ENCODE results near the gene TNF. TPM values are rescaled to one million over a fixed set of nuclear protein-coding genes. Genes with fewer than 3 reads are reported as not detected.

Gene TNF
- total and polyA plus RNA-seq, 12 donors, result 0.22 to 3.2 (median 1.0) TPM; not detected in 1

DNA sequence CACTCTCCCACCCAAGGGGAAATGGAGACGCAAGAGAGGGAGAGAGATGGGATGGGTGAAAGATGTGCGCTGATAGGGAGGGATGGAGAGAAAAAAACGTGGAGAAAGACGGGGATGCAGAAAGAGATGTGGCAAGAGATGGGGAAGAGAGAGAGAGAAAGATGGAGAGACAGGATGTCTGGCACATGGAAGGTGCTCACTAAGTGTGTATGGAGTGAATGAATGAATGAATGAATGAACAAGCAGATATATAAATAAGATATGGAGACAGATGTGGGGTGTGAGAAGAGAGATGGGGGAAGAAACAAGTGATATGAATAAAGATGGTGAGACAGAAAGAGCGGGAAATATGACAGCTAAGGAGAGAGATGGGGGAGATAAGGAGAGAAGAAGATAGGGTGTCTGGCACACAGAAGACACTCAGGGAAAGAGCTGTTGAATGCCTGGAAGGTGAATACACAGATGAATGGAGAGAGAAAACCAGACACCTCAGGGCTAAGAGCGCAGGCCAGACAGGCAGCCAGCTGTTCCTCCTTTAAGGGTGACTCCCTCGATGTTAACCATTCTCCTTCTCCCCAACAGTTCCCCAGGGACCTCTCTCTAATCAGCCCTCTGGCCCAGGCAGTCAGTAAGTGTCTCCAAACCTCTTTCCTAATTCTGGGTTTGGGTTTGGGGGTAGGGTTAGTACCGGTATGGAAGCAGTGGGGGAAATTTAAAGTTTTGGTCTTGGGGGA lies 754 bp downstream of the TNF start:
- DNase-seq, result no peak
- H3K9me3 ChIP-seq (replicated peaks in 1 of 3), result no peaks in the 10 kb centered on the region
- no peaks in the 10 kb centered on the region for H3K27me3 ChIP-seq
- no peak for TF ChIP-seq POLR2A (IDR thresholded peaks at IDR 0.05)
- TF ChIP-seq, protein P1, sequence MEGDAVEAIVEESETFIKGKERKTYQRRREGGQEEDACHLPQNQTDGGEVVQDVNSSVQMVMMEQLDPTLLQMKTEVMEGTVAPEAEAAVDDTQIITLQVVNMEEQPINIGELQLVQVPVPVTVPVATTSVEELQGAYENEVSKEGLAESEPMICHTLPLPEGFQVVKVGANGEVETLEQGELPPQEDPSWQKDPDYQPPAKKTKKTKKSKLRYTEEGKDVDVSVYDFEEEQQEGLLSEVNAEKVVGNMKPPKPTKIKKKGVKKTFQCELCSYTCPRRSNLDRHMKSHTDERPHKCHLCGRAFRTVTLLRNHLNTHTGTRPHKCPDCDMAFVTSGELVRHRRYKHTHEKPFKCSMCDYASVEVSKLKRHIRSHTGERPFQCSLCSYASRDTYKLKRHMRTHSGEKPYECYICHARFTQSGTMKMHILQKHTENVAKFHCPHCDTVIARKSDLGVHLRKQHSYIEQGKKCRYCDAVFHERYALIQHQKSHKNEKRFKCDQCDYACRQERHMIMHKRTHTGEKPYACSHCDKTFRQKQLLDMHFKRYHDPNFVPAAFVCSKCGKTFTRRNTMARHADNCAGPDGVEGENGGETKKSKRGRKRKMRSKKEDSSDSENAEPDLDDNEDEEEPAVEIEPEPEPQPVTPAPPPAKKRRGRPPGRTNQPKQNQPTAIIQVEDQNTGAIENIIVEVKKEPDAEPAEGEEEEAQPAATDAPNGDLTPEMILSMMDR (IDR thresholded peaks at IDR 0.05), result no peak
- peak overlapping the region in 1 of 5 donors; percentile 65 for H3K27ac ChIP-seq
- peak overlapping the region in 1 of 4 donors; percentile 47 for H3K4me3 ChIP-seq
- no peaks in the 10 kb centered on the region for H3K36me3 ChIP-seq (replicated peaks in 1 of 2)
- 64 to 71% (median 68%) methylated on average over 8 of the region's 8 CpGs for WGBS, 4 donors
- peaks cover 0 to 4% of the 10 kb centered on the region in 2 donors for H3K4me1 ChIP-seq (replicated peaks in 1 of 2)
- intact Hi-C loops (cut with DNase I), result no loop called here

GRCh38 chr6:31576897-31577578 lies 1.7 kb downstream of the TNF start:
- H3K27ac ChIP-seq, result no peak overlapping the region
- TF ChIP-seq, protein P1 (IDR thresholded peaks at IDR 0.05), result no peak
- no peak for TF ChIP-seq POLR2A (IDR thresholded peaks at IDR 0.05)
- H3K36me3 ChIP-seq (replicated peaks in 1 of 2), result no peaks in the 10 kb centered on the region
- no peak for DNase-seq
- H3K9me3 ChIP-seq (replicated peaks in 1 of 3), result no peaks in the 10 kb centered on the region
- WGBS, 4 donors, result 82 to 91% (median 86%) methylated on average over 15 to 19 of the region's 19 CpGs
- no peak overlapping the region for H3K4me3 ChIP-seq
- peaks cover 4 to 5% of the 10 kb centered on the region in 2 donors for H3K4me1 ChIP-seq (replicated peaks in 1 of 2)
- H3K27me3 ChIP-seq, result no peaks in the 10 kb centered on the region
- intact Hi-C loops (cut with DNase I), result no loop called here

GRCh38 chr6:31577579-31577966 lies 2.2 kb downstream of the TNF start:
- no peak overlapping the region for H3K27ac ChIP-seq
- 82 to 88% (median 84%) methylated on average over 3 of the region's 3 CpGs for WGBS, 4 donors
- H3K27me3 ChIP-seq, result no peaks in the 10 kb centered on the region
- TF ChIP-seq, protein P1 (IDR thresholded peaks at IDR 0.05), result no peak
- TF ChIP-seq POLR2A (IDR thresholded peaks at IDR 0.05), result no peak
- peaks cover 4 to 5% of the 10 kb centered on the region in 2 donors for H3K4me1 ChIP-seq (replicated peaks in 1 of 2)
- DNase-seq, result no peak
- H3K36me3 ChIP-seq (replicated peaks in 1 of 2), result no peaks in the 10 kb centered on the region
- H3K9me3 ChIP-seq (replicated peaks in 1 of 3), result no peaks in the 10 kb centered on the region
- intact Hi-C loops (cut with DNase I), result no loop called here
- H3K4me3 ChIP-seq, result no peak overlapping the region

DNA sequence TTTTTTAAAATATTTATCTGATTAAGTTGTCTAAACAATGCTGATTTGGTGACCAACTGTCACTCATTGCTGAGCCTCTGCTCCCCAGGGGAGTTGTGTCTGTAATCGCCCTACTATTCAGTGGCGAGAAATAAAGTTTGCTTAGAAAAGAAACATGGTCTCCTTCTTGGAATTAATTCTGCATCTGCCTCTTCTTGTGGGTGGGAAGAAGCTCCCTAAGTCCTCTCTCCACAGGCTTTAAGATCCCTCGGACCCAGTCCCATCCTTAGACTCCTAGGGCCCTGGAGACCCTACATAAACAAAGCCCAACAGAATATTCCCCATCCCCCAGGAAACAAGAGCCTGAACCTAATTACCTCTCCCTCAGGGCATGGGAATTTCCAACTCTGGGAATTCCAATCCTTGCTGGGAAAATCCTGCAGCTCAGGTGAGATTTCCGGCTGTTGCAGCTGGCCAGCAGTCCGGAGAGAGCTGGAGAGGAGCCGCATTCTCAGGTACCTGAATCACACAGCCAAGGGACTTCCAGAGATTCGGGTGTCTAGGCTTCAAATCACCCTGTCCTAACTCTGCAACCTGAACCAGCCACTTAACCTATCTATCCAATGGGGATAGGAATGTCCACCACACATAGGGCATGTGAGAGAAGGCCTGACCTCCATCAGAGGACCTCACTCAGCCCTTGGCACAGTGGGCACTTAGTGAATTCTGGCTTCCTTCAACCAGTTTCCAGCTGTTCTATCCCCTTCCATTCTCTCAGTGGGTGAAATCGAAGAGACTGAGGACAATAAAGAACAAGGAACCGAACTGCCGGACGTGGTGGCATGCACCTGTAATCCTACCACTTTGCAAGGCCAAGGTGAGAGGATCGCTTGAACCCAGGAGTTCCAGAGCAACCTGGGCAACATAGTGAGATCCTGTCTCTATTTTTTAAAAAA lies 3.1 kb downstream of the TNF start:
- DNase-seq, result no peak
- intact Hi-C loops (cut with DNase I), result no loop called here
- Histone ChIP-seq H3K4me1 (replicated peaks in 1 of 2) (peaks cover 4 to 5% of the 10 kb centered on the region in 2 donors), H3K36me3 (replicated peaks in 1 of 2) (no peaks in the 10 kb centered on the region), H3K9me3 (replicated peaks in 1 of 3) (no peaks in the 10 kb centered on the region), H3K27me3 (no peaks in the 10 kb centered on the region), H3K4me3 (no peak overlapping the region), H3K27ac (no peak overlapping the region)
- TF ChIP-seq POLR2A (IDR thresholded peaks at IDR 0.05), result no peak
- TF ChIP-seq, protein P1 (IDR thresholded peaks at IDR 0.05), result no peak
- WGBS, 4 donors, result 85 to 89% (median 87%) methylated on average over 9 to 12 of the region's 12 CpGs
